GM15510 (cell line): ENCODE results near the gene EMILIN2.

Experiments used
- POLR2A ChIP-seq: IDR thresholded peaks from 3 replicates; pipeline ENCODE4 v1.6.1; 2011; ENCODE audit warnings: borderline replicate concordance; ENCODE audit not compliant: insufficient read length; ENCODE audit errors: extremely low read depth

Gene EMILIN2

GRCh38 chr18:2839202-2839601, 7.6 kb upstream of the EMILIN2 start:
- no peak for TF ChIP-seq POLR2A

- no peak for TF ChIP-seq POLR2A
These were observed 6.3 kb upstream of the EMILIN2 start for GRCh38 chr18:2840521-2840920.

- TF ChIP-seq POLR2A: no peak
These were observed 3.7 kb upstream of the EMILIN2 start for GRCh38 chr18:2843146-2843545.

GRCh38 chr18:2845172-2845571, 1.6 kb upstream of the EMILIN2 start:
- TF ChIP-seq POLR2A: no peak

GRCh38 chr18:2847317-2848246, 776 bp downstream of the EMILIN2 start:
- no peak for TF ChIP-seq POLR2A

GRCh38 chr18:2848247-2849246, 1.7 kb downstream of the EMILIN2 start:
- no peak for TF ChIP-seq POLR2A

- no peak for TF ChIP-seq POLR2A
These were observed 4.0 kb downstream of the EMILIN2 start for GRCh38 chr18:2850816-2851215.

GRCh38 chr18:2851771-2852170, 5.0 kb downstream of the EMILIN2 start:
- TF ChIP-seq POLR2A: no peak

GRCh38 chr18:2853173-2853925, 6.5 kb downstream of the EMILIN2 start:
- TF ChIP-seq POLR2A: no peak

- TF ChIP-seq POLR2A: no peak
These were observed 7.3 kb downstream of the EMILIN2 start for GRCh38 chr18:2853926-2854664.

GRCh38 chr18:2854875-2855274, 8.1 kb downstream of the EMILIN2 start:
- no peak for TF ChIP-seq POLR2A

- no peak for TF ChIP-seq POLR2A
These were observed 8.9 kb downstream of the EMILIN2 start for GRCh38 chr18:2855560-2856350.

- TF ChIP-seq POLR2A: no peak
These were observed 9.9 kb downstream of the EMILIN2 start for GRCh38 chr18:2856547-2857170.
